Activated T-helper 1 cell treated with anti-CD3 and anti-CD28 coated beads, Interleukin-12 subunit alpha, Interleukin-12 subunit beta, Interleukin-2, Interleukin-4 antibody, amounts not matched to agents 30 ng/mL and 10 ng/mL and 1 ng/mL, durations not matched to agents 14 hours and 24 hours and 36 hours (primary cell): ENCODE data around the gene PIMREG. TPM values are rescaled to one million over a fixed set of nuclear protein-coding genes. Genes with fewer than 3 reads are reported as not detected.

Experiments
- DNase-seq: peaks from one replicate; pipeline ENCODE4 v3.0.0; 2021; ENCODE audit warnings: low spot score
- H3K27ac Mint-ChIP-seq: one replicate; pipeline ENCODE4 v1.8.0; 2021; ENCODE audit warnings: mild to moderate bottlenecking, mixed read lengths
- H3K27me3 Mint-ChIP-seq: one replicate; pipeline ENCODE4 v1.8.0; 2022; ENCODE audit warnings: mild to moderate bottlenecking, moderate library complexity, mixed read lengths; ENCODE audit not compliant: insufficient read depth
- H3K36me3 Mint-ChIP-seq: one replicate; pipeline ENCODE4 v1.8.0; 2021; ENCODE audit warnings: low read depth, mixed read lengths
- H3K4me1 Mint-ChIP-seq: one replicate; pipeline ENCODE4 v1.8.0; 2021; ENCODE audit warnings: low read depth, mixed read lengths
- H3K4me3 Mint-ChIP-seq: one replicate; pipeline ENCODE4 v1.8.0; 2021; ENCODE audit warnings: mild to moderate bottlenecking, moderate library complexity, mixed read lengths
- H3K9me3 Mint-ChIP-seq: one replicate; pipeline ENCODE4 v1.8.0; 2021; ENCODE audit warnings: mixed read lengths
- intact Hi-C: fragments of 100-400 bp; cut with micrococcal nuclease; formaldehyde crosslinking; loops from one replicate; pipeline ENCODE4 v1.15.1; 2024
- total RNA-seq: library from RNA; stranded (reverse); gene quantifications from 2 replicates; pipeline ENCODE4 v1.2.3, GENCODE V29; 2022

The PIMREG gene
- total RNA-seq, 1 donor from 2014 or later = 6.8 TPM

- H3K4me1 Mint-ChIP-seq = peaks cover 19% of the 10 kb centered on the region
- intact Hi-C loops = loop anchor here (1.0 kb wide), 3 partner anchors 10 to 839 kb away; partner anchors contain the start of gene PIMREG
- peaks cover 16% of the 10 kb centered on the region for H3K9me3 Mint-ChIP-seq
- H3K27ac Mint-ChIP-seq = no peak overlapping the region
- H3K36me3 Mint-ChIP-seq = peaks cover 3% of the 10 kb centered on the region
- DNase-seq = no peak
- H3K27me3 Mint-ChIP-seq = peaks cover 43% of the 10 kb centered on the region
- no peak overlapping the region for H3K4me3 Mint-ChIP-seq
Measured at GRCh38 chr17:6426356-6427101, 17.7 kb upstream of the PIMREG start.

- intact Hi-C loops = loop anchor here (1.0 kb wide), 3 partner anchors 9 to 840 kb away; partner anchors contain the start of gene PIMREG
- Mint-ChIP-seq H3K27ac (peak overlapping the region; percentile 73), H3K4me3 (peak overlapping the region; percentile 21), H3K4me1 (peaks cover 19% of the 10 kb centered on the region), H3K27me3 (peaks cover 51% of the 10 kb centered on the region), H3K9me3 (peaks cover 20% of the 10 kb centered on the region), H3K36me3 (peaks cover 3% of the 10 kb centered on the region)
- peak; percentile 74 for DNase-seq
Measured at GRCh38 chr17:6427279-6427781, 16.9 kb upstream of the PIMREG start.

GRCh38 chr17:6428207-6428965 lies 15.9 kb upstream of the PIMREG start:
- Mint-ChIP-seq H3K36me3 (peaks cover 3% of the 10 kb centered on the region), H3K27me3 (peaks cover 50% of the 10 kb centered on the region), H3K27ac (no peak overlapping the region), H3K4me3 (no peak overlapping the region), H3K9me3 (peaks cover 20% of the 10 kb centered on the region), H3K4me1 (peaks cover 19% of the 10 kb centered on the region)
- DNase-seq = no peak
- intact Hi-C loops = no loop called here

- Mint-ChIP-seq H3K27ac (no peak overlapping the region), H3K27me3 (peaks cover 50% of the 10 kb centered on the region)
Measured at GRCh38 chr17:6429266-6429665, 15.0 kb upstream of the PIMREG start.

GRCh38 chr17:6430769-6431168 lies 13.5 kb upstream of the PIMREG start:
- peaks cover 41% of the 10 kb centered on the region for H3K27me3 Mint-ChIP-seq
- intact Hi-C loops = no loop called here
- peaks cover 3% of the 10 kb centered on the region for H3K36me3 Mint-ChIP-seq
- H3K4me3 Mint-ChIP-seq = no peak overlapping the region
- peaks cover 19% of the 10 kb centered on the region for H3K4me1 Mint-ChIP-seq
- H3K27ac Mint-ChIP-seq = no peak overlapping the region
- DNase-seq = no peak
- H3K9me3 Mint-ChIP-seq = peaks cover 20% of the 10 kb centered on the region

More at GRCh38 chr17:6429266-6429665, 15.0 kb upstream of the PIMREG start:
- intact Hi-C loops = no loop called here
- Mint-ChIP-seq H3K4me3 (no peak overlapping the region), H3K9me3 (peaks cover 20% of the 10 kb centered on the region), H3K4me1 (peaks cover 19% of the 10 kb centered on the region), H3K36me3 (peaks cover 3% of the 10 kb centered on the region)
- no peak for DNase-seq

- intact Hi-C loops = loop anchor here (5.0 kb wide), 2 partner anchors 728 to 1188 kb away; no protein-coding TSS in a partner anchor
- DNase-seq = no peak
- peaks cover 50% of the 10 kb centered on the region for H3K27me3 Mint-ChIP-seq
Measured at GRCh38 chr17:6435051-6435450, 9.2 kb upstream of the PIMREG start, which contains the start of gene AIPL1. Gene AIPL1 (minus strand): TSS chr17:6435121. CDS start chr17:6435104, 17 bp downstream.

GRCh38 chr17:6435968-6436367 lies 8.3 kb upstream of the PIMREG start:
- intact Hi-C loops = loop anchor here (1.0 to 5.0 kb wide), 5 partner anchors 9 to 1189 kb away; no protein-coding TSS in a partner anchor
- peaks cover 59% of the 10 kb centered on the region for H3K27me3 Mint-ChIP-seq

More at GRCh38 chr17:6435051-6435450, 9.2 kb upstream of the PIMREG start, which contains the start of gene AIPL1:
- Mint-ChIP-seq H3K4me3 (no peak within 1 kb of the TSS), H3K36me3 (no peaks in the 10 kb centered on the region), H3K9me3 (peaks cover 16% of the 10 kb centered on the region), H3K4me1 (no peaks in the 10 kb centered on the region), H3K27ac (no peak within 1 kb of the TSS)

GRCh38 chr17:6437466-6437865 lies 6.8 kb upstream of the PIMREG start:
- peaks cover 58% of the 10 kb centered on the region for H3K27me3 Mint-ChIP-seq

More at GRCh38 chr17:6435968-6436367, 8.3 kb upstream of the PIMREG start:
- H3K27ac Mint-ChIP-seq = no peak overlapping the region
- peak; percentile 44 for DNase-seq
- peaks cover 10% of the 10 kb centered on the region for H3K9me3 Mint-ChIP-seq
- no peaks in the 10 kb centered on the region for H3K4me1 Mint-ChIP-seq
- H3K4me3 Mint-ChIP-seq = no peak overlapping the region
- no peaks in the 10 kb centered on the region for H3K36me3 Mint-ChIP-seq

GRCh38 chr17:6437956-6438355 lies 6.3 kb upstream of the PIMREG start:
- no peaks in the 10 kb centered on the region for H3K36me3 Mint-ChIP-seq
- intact Hi-C loops = loop anchor here (5.0 kb wide), 2 partner anchors 731 to 1191 kb away; no protein-coding TSS in a partner anchor
- H3K27ac Mint-ChIP-seq = no peak overlapping the region
- no peaks in the 10 kb centered on the region for H3K4me1 Mint-ChIP-seq
- peaks cover 58% of the 10 kb centered on the region for H3K27me3 Mint-ChIP-seq
- H3K9me3 Mint-ChIP-seq = no peaks in the 10 kb centered on the region
- DNase-seq = no peak
- no peak overlapping the region for H3K4me3 Mint-ChIP-seq

More at GRCh38 chr17:6437466-6437865, 6.8 kb upstream of the PIMREG start:
- Mint-ChIP-seq H3K4me1 (no peaks in the 10 kb centered on the region), H3K36me3 (no peaks in the 10 kb centered on the region), H3K4me3 (no peak overlapping the region), H3K27ac (no peak overlapping the region), H3K9me3 (no peaks in the 10 kb centered on the region)
- no peak for DNase-seq
- intact Hi-C loops = loop anchor here (5.0 kb wide), 2 partner anchors 730 to 1190 kb away; no protein-coding TSS in a partner anchor

GRCh38 chr17:6439951-6440350 lies 4.3 kb upstream of the PIMREG start:
- Mint-ChIP-seq H3K36me3 (peaks cover 2% of the 10 kb centered on the region), H3K9me3 (no peaks in the 10 kb centered on the region), H3K4me1 (peaks cover 14% of the 10 kb centered on the region), H3K4me3 (no peak overlapping the region), H3K27me3 (peaks cover 51% of the 10 kb centered on the region), H3K27ac (no peak overlapping the region)
- no peak for DNase-seq
- intact Hi-C loops = loop anchor here (5.0 to 10.0 kb wide), 4 partner anchors 205 to 1193 kb away; partner anchors contain the start of genes KIAA0753, TMEM256 and TXNDC17

- intact Hi-C loops = loop anchor here (5.0 to 10.0 kb wide), 2 partner anchors 202 to 960 kb away; partner anchors contain the start of genes KIAA0753, TMEM256 and TXNDC17
- no peak overlapping the region for H3K27ac Mint-ChIP-seq
- peaks cover 14% of the 10 kb centered on the region for H3K4me1 Mint-ChIP-seq
- H3K9me3 Mint-ChIP-seq = no peaks in the 10 kb centered on the region
- peaks cover 36% of the 10 kb centered on the region for H3K27me3 Mint-ChIP-seq
- peak overlapping the region; percentile 83 for H3K4me3 Mint-ChIP-seq
- H3K36me3 Mint-ChIP-seq = peaks cover 2% of the 10 kb centered on the region
- no peak for DNase-seq
Measured at GRCh38 chr17:6442775-6443174, 1.5 kb upstream of the PIMREG start.

GRCh38 chr17:6444571-6445335 lies 498 bp downstream of the PIMREG start:
- H3K27me3 Mint-ChIP-seq = peaks cover 24% of the 10 kb centered on the region
- H3K9me3 Mint-ChIP-seq = no peaks in the 10 kb centered on the region
- H3K36me3 Mint-ChIP-seq = peaks cover 9% of the 10 kb centered on the region
- DNase-seq = no peak
- peaks cover 14% of the 10 kb centered on the region for H3K4me1 Mint-ChIP-seq
- peak overlapping the region; percentile 95 for H3K4me3 Mint-ChIP-seq
- peak overlapping the region; percentile 59 for H3K27ac Mint-ChIP-seq
- intact Hi-C loops = loop anchor here (1.0 to 10.0 kb wide), 4 partner anchors 17 to 958 kb away; partner anchors contain the start of genes DERL2, KIAA0753, MIS12 and TMEM256
